Measurements from ENCODE around the gene RUNX3. TPM values are rescaled to one million over a fixed set of nuclear protein-coding genes. Genes with fewer than 3 reads are reported as not detected.
A peak's percentile ranks its signal among the peaks of the same experiment; 100 is the strongest.

RUNX3 gene
- total and polyA plus RNA-seq, 7 donors = 0.36 to 18.0 (median 1.2) TPM; not detected in 1

DNA sequence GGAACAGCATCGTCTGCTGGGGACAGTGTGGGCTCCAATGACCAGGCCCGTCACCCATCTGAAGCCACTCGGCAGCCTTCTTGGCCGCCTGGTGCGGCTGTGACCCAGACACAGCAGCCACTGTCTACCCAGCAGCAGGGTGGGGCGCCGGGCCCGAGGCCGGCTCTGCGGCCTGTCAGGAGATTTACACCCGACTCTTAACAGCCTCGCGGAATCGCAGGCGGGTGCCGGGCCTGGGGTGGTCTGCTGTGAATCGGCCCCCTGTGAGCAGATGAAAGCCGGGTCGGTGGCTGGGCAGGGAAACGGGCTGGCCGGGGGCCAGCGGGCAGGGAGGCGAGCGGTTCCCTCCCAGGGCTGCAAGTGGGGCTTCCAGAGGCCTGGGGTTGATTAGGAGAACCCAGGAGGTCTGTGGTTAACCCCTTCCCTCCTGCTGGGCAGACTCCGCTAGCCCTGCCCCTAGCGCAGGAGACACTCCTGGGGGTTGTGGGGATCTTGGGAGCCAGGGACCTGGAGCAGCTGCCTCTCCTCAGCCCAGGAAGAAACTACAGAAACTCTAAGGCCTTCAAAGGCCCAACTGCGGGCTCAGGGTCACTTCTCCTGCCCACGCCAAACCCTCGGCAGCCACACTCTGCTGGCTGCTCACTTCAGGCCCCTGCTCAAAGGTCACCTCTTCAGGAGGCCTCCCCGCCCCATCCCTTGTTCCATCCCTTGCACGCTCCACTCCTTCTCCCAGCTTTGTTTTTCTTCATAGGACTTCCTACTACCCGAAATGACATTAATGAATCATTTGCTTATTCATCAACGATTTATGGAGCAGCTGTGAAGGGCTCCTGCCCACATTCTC, 15.6 kb downstream of the RUNX3 start:
- Histone ChIP-seq H3K4me3 (peak overlapping the region in 2 of 4 donors; percentile 3 to 16), H3K27ac (no peak overlapping the region), H3K36me3 (no peaks in the 10 kb centered on the region), H3K4me1 (peaks cover 0 to 12% (median 8%) of the 10 kb centered on the region in 4 donors), H3K9me3 (no peaks in the 10 kb centered on the region), H3K27me3 (no peaks in the 10 kb centered on the region)
- no peak for TF ChIP-seq POLR2AphosphoS5 (IDR thresholded peaks at IDR 0.05)
- TF ChIP-seq, protein P1, sequence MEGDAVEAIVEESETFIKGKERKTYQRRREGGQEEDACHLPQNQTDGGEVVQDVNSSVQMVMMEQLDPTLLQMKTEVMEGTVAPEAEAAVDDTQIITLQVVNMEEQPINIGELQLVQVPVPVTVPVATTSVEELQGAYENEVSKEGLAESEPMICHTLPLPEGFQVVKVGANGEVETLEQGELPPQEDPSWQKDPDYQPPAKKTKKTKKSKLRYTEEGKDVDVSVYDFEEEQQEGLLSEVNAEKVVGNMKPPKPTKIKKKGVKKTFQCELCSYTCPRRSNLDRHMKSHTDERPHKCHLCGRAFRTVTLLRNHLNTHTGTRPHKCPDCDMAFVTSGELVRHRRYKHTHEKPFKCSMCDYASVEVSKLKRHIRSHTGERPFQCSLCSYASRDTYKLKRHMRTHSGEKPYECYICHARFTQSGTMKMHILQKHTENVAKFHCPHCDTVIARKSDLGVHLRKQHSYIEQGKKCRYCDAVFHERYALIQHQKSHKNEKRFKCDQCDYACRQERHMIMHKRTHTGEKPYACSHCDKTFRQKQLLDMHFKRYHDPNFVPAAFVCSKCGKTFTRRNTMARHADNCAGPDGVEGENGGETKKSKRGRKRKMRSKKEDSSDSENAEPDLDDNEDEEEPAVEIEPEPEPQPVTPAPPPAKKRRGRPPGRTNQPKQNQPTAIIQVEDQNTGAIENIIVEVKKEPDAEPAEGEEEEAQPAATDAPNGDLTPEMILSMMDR (IDR thresholded peaks at IDR 0.05) = no peak
- TF ChIP-seq POLR2A (IDR thresholded peaks at IDR 0.05) = no peak
- TF ChIP-seq EP300 (IDR thresholded peaks at IDR 0.05) = no peak
- DNase-seq = no peak
- intact Hi-C loops (cut with DNase I) = no loop called here
- WGBS, 2 donors = 17 to 57% methylated on average over 33 of the region's 33 CpGs

DNA sequence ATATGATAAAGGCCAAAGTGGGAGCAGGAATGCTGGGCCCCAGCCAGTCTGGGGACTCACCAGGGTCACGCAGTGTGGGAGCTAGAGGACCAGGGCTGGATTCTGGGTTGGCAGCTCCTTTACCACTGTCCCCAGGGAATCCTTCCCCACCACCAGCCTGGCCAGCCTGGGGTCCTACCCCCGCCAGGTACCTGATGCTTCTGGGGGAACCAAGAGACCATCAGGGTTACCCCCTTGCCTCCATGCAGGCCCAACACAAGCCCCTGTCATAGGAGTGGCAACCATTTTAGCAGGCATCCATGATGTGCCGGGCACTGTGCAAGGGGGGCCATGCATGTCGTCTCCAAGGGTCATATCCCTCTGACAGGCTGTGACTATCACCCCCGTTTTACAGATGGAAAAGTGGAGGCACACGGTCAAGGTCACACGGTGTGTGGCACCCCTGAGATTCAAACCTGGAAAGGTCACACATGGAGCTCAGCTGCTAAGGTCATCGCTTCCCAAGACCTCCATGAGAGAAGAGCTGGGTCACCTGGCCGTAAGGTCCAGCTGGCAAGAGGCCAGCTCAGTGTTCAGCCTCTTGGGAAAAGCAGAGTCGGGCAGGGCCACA, 16.4 kb downstream of the RUNX3 start:
- Histone ChIP-seq H3K4me3 (no peak overlapping the region), H3K27ac (no peak overlapping the region), H3K4me1 (peaks cover 0 to 10% (median 8%) of the 10 kb centered on the region in 4 donors), H3K9me3 (no peaks in the 10 kb centered on the region), H3K36me3 (no peaks in the 10 kb centered on the region), H3K27me3 (no peaks in the 10 kb centered on the region)
- no peak for TF ChIP-seq EP300 (IDR thresholded peaks at IDR 0.05)
- TF ChIP-seq POLR2A (IDR thresholded peaks at IDR 0.05) = no peak
- TF ChIP-seq POLR2AphosphoS5 (IDR thresholded peaks at IDR 0.05) = no peak
- TF ChIP-seq, protein P1 (IDR thresholded peaks at IDR 0.05) = no peak
- intact Hi-C loops (cut with DNase I) = no loop called here
- 77 to 89% methylated on average over 10 of the region's 10 CpGs for WGBS, 2 donors
- DNase-seq = no peak

DNA sequence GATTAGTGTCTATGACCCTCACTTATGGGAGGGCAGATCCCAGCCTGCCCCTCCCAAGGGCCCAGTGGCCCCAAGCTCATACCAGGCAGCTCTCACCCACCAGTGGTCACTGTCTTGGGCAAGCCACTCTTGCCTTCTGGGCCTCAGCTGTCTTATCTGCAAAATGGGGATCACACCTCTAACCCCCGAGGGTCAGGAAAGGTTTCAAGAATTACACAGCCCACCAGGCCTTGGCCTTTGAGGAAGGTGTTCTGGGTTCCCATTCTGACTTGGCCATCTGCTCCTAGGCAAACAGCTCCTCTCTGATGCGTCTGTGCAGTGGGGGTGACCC, 16.8 kb downstream of the RUNX3 start:
- Histone ChIP-seq H3K27me3 (no peaks in the 10 kb centered on the region), H3K27ac (no peak overlapping the region), H3K4me1 (peaks cover 0 to 10% (median 8%) of the 10 kb centered on the region in 4 donors), H3K4me3 (no peak overlapping the region), H3K9me3 (no peaks in the 10 kb centered on the region), H3K36me3 (no peaks in the 10 kb centered on the region)
- intact Hi-C loops (cut with DNase I) = no loop called here
- TF ChIP-seq EP300 (IDR thresholded peaks at IDR 0.05) = no peak
- DNase-seq = no peak
- WGBS, 2 donors = 73 to 91% methylated on average over 2 of the region's 2 CpGs

DNA sequence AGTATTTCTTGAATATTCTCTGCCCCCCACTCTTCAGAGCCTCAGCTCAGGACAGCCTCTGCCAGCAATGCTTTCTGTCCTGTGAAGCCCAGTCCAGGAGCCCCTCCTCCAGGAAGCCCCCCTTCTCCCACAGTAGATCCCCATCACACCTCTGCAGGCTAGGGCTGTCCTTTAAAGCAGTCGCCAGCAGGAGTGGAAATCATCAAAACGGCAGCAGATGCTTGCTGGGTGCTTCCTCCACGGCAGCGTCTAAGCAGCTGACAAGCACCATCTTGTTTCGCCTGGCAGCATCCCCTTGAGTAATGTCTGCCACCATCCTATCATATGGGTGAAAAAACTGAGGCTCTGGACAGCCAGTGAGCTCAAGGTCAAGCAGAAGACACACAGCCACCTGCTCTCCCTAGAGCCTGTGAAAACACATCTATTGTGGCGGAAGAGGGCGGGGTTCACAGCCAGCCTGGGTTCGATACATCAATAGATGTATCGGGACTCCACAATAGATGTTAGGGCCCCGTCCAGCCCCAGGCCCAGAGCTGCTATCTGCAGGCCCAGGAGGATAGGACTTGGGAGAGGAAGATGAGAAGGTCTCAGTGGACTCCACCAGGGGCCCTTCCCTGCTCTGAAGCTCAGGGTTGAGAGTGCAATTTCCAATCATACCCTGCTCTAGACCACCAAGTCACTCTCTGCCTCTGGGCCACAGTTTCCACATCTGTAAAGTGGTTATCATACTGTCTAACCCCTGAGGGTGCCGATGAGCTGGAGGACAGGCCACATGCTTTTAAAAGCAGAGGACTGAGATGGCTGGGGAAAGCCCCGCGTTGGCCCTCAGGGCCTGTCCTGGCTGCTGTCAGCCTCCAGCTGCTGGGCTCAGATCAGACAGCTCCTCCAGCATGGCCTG, 17.5 kb downstream of the RUNX3 start:
- Histone ChIP-seq H3K27ac (no peak overlapping the region), H3K4me1 (peaks cover 0 to 10% (median 8%) of the 10 kb centered on the region in 4 donors), H3K27me3 (no peaks in the 10 kb centered on the region), H3K4me3 (no peak overlapping the region), H3K9me3 (no peaks in the 10 kb centered on the region), H3K36me3 (no peaks in the 10 kb centered on the region)
- intact Hi-C loops (cut with DNase I) = no loop called here
- DNase-seq = no peak
- whole genome bisulfite sequencing, 2 donors = 86% methylated on average over 13 of the region's 13 CpGs
- no peak for TF ChIP-seq EP300 (IDR thresholded peaks at IDR 0.05)
- TF ChIP-seq, protein P1 (IDR thresholded peaks at IDR 0.05) = no peak
- TF ChIP-seq POLR2AphosphoS5 (IDR thresholded peaks at IDR 0.05) = no peak
- no peak for TF ChIP-seq POLR2A (IDR thresholded peaks at IDR 0.05)

Measured in sigmoid colon (tissue), 7 donors.